GM18498 (cell line): ENCODE results near the gene AOPEP.
A peak's percentile ranks its signal among the peaks of the same experiment; 100 is the strongest.

ENCODE experiments used
- ATAC-seq: cut with Tn5 transposase; IDR thresholded peaks from one replicate; pipeline ENCODE4 v1.9.1; 2021; ENCODE audit warnings: mild to moderate bottlenecking, moderate library complexity; ENCODE audit not compliant: unreplicated experiment

AOPEP gene

DNA sequence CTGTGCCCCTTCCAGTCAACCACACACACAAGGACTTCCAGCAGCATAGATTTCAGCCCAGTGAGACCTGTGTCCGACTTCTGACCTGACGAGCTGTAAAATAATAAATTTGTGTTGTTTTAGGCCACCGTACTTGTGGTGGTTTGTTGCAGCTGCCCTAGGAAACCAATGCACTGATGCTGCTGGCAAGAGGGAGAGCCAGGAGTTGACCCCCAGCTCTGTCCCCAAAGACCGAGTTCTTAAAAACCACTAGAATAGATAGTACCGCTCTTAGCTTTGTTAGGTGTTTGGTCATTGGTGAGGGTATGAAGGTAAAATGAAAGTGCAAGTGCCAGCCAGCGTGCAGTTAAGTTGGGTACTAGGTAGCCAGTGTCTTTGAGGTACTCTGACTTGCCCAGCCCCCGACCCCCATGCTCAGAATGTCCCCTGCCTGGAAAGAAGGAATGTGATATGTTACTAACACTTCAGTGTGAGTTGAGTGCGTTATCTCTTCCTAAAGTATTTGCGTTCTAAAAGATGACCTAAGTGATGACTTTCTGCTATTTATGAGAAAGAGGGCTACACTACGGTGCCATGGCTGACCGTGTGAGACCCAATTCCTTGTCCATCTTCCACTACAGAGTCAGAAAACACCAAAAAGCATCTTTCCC is 185.6 kb downstream of the AOPEP start:
- no peak for ATAC-seq

DNA sequence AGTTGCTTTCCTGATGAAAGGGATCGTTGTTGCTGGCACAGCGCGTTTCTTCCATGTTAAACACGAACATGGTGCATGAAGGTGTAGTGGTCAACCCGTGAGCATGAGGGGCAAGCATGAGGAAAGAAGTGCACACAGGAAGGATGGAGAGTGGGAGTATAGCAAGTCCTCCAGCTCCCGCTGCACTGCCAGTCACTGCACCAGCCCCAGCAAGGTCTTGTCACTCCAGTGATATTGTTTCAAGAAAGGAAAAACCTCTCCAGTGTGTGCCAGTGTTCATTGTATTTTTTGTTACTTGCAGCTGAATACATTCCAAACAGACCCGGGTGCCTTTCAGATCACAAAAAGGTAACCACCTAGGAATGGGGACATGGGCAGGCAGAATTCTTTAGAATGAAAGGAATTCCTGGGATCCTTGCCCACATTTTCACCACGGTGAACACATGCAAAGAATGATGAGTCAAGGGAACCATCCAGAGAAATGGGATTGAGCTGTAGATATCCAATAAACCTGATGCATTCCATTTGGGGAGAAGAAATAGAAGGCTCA is 186.3 kb downstream of the AOPEP start:
- ATAC-seq, result no peak

DNA sequence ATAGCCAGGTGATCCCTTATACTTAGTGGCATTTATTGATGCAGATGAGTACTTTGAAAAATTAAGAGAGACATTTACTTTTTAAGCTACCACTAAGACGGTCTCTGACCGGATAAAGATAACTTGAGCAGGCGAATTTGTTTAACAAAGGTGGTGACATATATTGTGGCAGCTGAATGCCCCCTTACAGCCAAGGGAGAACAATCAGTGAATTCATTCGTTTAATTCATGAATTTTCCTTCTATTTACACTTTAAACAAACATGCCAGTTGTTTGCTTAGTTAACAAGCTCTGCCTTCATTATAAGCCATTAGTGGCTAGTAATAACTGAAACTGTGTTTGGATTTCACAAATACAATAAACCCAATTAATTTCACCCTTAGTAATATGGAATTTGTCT is 187.1 kb downstream of the AOPEP start:
- ATAC-seq, result no peak

DNA sequence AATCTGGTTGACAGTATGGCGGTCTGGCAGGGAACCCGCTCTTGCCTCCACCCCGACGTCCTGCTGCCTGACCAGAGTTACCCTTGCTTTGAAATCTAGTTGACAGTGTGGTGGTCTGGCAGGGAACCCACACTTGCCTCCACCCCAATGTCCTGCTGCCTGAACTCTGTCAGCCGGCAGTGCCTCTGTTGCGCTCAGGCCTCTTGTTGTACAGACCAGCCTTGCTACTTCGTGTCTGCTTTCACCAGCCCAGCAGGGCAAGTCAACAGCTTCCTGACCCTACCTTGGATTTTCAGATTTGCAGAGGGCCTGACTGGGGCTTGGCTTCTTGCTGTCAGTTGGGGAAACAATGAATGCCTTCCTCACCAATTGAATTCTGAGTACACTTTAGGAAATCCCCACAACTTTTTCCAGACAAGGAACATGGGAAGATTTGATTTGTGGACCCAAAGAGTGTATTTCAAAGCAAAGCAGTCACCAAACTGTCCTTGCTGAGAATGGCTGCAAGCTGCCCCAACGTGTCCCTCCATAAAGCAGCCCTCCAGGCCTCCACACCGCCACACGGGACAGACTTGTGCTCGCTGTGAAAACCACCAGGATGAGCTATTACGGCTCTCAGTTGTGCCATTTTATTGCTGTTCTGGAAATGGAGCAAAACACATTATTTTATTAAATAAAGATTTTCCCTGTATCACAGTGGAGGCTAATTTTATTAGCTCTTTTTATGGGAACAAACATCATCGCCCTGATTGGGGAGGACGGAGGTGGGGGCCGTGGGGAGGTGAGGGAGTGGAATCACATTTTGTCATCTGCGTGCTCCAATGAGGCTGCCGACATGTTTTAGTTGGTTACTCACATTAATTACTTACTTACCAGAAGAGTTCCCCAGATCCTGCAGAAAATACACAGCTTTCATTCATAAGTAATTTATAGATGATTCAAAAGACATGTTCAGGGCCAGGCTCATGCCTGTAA is 189.3 kb downstream of the AOPEP start:
- ATAC-seq, result no peak

DNA sequence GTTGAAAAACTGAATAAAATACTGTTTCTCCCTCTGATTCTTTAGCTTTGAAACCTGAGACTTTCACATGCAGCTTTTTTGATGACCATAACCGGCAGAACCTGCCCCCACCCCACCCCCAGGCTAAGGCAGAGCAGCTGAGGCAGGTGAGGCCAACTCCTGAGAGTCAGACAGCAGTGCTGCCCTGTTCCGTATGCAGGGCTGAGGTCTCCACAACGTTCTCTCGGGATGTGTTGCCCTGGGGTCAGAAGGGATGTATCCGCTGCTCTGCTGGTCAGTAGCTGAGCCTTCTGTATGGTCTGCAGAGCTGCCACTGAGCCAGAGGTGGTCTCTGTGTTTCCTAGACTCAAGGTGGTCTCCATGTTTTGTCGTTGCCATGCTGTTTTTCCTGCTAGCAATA is 190.5 kb downstream of the AOPEP start:
- ATAC-seq, result no peak

DNA sequence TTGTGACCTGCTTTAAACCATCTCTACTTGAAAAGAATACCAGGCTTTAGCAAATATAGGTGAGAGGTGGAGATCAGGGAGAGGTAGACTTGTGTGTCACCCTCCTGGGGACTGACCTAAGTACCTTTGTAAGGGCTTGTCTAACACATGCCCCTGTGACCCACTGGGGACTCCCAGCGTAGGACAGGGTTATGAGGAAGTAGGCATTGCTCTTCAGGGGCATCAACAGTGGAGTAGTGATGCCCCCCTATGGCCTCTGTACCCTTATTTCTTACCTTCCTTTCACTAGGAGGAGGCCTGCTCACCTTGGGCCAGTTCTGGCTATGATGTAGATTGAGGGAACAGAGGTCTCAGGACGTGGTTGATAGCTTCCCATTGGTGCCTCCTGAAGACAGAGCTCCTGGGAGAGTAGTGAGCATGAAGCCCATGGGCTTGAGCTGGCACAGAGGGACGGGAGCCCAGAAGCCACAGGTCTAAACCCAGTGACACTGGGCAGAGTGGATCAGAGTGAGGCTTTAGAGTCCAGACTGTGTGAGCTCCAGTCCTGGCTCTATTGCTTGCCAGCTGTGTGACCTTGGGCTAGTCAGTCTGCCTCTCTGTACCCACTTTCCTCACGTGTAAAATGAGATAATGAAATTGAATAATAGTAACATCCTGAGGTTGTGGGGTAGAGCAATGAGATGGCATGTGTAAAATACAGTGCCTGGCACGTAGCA is 191.7 kb downstream of the AOPEP start:
- peak; percentile 78 for ATAC-seq

DNA sequence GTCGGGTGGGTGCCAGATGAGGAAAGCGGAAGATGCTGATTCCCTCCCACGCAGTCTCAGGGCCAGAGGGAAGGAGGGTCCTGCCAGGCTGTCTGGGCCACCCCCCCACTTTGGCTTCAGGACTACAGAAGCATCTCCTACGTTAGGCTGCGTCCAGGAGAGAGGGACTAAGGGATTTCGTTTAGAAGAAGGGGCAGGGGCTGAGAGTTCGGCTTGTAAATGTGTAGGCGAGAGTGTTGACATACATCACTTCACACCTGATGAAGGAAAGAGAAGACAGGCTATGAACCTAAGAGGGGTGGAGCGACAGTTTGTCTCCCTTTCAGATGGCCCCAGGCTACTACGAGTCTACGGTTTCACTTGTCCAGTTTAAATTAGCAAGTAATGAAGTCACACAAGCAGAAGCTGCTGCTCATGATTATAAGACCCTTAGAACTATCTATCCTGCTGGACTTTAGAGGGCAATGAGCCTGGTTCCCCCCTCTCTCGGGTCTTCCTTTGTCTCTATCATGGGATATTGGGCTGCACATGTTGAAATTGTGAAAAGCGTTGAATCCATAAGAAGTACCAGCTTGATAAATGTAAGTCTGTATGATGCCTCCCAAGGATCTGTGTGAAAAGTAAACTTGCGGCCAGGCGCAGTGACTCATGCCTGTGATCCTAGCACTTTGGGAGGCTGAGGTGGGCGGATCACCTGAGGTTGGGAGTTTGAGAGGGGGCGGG is 193.0 kb downstream of the AOPEP start:
- no peak for ATAC-seq

DNA sequence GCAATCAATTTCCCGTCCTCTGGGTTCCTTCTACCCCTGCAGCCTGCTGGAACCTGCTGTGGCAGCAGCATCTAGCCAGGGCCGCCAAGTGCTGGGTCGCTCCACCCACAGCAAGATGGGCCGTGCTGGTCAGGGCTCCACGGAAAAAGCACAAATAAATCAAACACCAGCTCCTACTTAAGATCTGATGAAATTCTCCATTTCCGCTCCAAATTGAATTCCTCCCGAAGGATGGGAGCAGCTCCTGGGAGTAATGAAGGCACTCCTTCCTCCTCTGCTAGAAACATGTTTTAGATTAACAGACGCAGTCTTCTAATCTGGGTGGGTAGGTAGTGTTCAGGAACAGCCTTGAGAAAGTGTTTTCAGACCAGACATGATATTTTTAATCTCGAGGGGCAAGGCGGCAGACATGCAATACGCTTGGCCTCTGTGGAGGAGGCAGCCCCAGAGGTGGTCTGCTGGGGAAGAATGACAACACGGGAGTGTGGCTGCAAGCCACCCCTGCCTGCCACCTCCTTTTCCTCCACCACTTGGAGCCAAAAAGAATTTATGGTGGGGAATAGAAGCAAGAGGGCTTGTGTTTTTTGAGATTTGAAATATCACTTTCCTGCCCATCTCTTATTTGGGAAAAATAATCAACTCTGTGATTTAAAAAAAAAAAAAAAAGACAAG is 194.1 kb downstream of the AOPEP start:
- ATAC-seq, result no peak

DNA sequence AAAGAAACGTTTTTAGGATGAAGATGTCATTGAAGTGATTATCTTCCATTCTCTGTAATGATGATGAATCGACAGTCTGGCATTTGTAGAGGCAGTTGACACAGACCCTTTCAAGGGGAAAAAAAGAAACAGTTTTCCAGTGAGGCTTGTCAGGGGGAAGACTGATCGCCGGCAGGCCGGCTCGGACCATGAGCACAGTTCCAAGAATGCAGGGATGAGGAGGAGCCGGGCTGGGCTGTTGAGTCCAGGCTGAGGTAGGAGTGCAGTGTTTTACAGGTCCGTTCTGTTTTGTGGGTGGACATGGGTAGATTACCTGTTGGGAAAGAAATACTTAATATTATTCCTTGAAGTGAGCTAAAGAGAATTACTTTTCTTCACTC is 194.6 kb downstream of the AOPEP start:
- ATAC-seq, result no peak

DNA sequence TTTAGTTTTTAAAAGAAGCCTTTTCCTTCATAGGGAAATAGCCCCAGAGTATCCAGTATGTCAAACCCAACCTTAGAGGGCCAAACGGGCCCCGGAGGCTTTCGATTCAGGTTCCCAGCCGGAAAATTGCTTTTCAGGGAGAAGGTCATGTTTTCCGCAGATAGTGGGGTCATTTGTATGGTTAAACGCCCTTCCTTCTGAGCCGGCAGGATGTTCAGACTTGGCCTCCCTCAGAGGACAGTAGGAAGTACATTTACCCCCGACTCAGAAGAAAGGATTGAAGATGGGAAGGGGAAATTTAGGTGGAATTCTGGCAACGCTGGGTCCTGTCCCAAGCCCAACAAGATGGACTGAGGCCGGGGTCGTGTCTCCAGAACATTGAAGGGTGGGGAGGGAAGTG is 195.2 kb downstream of the AOPEP start:
- no peak for ATAC-seq

DNA sequence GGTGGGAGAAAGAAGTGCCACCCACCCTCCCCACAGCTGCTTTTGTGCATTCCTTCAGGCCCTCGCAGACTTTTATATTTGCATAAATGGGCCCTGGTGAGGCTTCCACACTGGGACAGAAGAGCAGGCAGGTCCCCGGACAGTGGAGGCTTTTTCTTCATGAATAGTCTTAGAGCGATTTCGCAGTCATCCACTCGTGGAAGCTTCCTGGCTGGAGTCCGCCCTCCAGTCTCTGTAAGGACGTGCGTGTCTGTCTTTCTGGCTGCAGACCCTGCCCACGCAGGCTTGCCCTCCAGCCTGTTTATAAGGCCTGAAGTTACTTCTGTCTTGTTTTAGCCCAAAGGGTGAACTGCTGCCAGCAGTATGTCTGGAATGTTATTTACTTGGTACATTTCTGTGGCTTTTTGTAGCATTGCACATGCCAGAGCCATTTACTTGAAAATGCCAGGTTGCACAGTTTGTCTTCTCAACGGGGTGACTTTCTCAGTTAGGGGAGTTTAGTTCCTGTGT is 195.7 kb downstream of the AOPEP start:
- no peak for ATAC-seq

DNA sequence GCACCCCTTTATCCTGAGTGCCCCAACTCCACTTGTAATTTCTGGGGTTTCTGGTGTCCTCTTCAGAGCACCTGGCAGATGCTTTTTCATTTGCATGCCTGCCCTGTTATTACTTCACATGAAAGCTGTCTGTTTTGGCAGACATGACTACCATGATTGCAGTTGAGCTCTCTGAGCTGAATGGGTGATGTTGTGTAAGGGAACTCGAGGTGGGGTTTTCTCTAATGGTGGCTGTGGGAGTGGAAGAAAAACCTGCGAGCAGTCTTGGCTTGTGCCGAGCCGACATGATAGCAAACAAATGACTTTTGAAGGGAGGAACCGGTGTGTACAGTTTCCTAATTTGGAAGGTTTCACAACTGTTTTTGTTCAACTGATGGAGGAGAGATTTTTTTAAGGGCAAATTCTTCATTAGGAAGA is 196.2 kb downstream of the AOPEP start:
- ATAC-seq, result no peak

DNA sequence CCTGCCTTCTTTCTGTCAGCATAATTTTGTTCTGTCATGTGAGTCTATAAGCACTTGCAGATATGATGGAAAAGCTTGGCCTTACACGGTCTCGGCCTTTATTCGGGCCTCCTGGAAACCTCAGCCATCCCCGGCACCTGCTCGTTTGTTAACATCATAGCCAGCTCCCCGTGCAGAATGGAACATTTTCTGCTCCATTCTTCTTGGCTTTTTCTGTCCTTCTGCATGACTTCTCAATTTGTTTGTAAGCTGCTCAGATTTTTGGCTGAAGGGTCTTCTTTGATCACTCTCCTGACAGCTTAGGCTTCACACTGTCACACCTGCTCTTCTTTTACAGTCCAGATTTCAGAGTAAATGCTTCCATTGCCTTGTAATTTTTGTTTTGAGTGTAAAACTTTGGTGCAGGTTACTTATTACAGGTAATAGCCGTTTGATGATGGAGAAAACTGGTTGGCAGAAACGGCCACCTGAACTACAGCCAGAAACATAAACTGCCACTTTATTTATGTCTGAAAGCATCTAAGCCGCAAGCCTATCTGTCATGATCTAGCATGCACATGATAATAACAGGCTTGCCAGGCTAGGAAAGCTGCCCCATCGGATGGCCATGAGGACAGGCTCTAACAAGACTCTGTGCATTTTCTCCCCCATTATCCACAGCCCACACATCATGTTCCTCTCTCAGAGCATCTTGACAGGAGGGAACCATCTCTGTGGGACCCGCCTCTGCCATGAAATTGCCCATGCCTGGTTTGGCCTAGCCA is 197.0 kb downstream of the AOPEP start:
- ATAC-seq, result no peak

DNA sequence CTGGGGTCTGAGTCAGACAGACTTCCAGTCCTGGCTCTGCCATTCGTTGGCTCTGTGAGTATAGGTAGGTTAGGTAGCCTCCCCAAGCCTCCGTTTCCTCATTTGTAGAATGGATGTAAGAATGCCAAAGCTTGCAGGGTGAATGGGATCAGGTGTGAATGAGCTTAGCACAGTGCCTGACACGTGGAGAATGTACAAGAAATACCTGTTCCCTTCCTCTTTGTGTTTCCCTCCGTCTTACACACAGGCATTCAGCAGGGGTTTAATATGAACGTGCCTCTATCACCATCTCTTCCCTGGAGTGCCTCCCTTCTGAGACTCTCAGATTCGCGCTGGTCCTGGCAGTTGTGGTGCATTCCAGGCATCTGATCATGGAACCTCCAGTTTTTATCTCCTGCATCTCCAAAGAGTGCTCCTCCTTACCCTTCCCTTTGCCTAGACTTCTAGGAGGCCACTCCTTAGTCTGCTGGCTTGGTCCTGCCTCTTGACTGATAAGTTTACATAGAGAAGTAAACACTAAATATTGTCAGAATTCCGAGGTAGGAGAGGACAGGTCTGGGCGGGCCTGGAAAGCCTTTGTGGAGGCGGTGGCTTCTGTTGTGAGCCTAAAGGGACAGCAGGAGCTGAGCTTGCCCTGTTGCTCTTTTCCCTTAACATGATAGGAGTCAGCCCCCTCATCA is 199.4 kb downstream of the AOPEP start:
- no peak for ATAC-seq

DNA sequence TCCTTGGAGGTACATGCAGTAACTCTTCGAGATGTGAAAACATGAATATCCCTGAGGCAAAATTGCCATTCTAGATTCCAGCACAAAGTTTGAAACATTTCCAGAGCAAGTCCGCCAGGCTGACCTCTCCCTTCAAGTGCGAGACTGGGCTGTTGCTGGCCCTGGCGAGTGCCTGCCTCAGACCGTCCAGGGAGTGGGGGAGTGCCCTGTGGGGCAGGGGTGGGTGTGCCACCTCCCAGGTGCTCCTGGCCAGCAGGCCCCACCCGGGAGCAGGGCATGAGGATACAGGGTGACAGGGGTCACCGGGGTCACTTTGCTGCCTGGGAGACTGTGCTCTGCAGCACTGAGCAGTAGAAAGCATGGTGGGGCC is 199.9 kb downstream of the AOPEP start:
- no peak for ATAC-seq

DNA sequence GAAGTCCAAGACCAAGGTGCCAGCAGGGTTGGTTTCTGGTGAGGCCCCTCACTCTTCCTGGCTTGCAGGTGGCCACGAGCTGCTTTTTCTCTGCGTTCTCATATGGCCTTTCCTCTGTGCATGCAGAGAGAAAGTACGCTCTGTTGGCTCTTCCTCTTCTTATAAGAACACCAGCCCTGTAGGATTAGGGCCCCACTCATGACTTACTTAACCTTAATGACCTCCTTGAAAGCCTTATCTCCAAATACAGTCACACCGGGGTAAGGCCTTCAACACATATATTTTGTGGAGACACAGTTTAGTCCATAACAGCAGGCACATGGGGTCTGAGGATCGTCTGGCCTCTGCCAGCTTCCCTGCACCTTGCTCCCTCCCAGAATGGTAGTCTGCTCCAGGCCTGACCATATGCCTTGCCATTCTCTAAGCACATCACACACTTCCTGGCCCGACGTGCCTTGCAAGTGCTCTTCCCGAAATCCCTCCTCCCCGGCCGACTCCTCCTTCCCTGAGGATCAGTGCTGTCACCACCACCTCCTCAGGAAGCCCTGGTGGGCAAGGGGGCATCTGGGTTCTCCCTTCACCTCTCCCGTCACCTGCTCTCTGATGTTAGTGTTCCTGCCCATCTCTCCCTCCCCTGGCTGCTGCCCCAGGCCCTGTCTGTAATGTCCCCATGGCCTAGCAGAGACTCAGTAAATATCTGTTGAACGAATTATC is 200.7 kb downstream of the AOPEP start:
- no peak for ATAC-seq

DNA sequence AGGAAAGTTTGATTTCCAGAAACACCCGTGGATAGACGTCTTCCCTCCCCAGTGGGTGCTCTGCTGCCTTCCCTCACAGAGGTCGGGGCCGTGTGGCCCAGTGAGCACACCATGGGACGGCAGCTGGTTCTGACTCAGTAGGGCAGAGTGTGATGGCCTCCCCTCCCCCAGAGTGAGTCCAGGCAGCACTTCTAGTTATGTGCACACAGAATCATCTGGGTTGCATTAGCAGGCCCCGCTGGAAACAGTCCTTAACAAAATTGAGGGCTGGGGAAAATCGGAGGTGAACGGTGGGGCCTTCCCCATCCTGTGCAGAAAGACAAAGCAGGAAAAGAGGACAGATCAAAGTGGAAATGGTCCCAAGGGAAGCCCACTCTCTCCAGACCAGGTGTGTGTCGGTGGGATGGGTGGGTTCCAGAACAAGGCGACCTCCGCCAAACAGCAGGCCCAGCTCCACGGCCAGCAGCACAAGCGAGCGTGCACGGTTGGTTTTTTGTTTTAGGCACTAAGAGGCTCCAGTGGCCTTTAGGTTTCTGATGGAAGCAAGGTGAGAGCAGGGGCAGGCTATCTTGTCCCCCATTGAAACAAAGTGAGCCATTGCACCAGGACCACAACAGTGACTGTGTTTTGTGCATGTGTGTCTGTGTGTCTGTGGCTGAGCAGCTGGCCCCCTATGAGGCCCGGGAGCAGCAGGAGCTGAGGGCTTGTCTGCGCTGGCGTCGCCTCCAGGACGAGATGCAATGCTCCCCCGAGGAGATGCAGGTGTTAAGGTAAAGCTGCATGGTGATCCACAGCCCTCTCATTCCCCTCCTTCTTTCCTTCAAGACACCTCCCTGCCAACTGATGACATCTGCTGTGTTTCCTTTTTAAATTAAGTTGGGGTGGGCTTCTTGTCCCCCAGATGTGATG is 201.5 kb downstream of the AOPEP start:
- no peak for ATAC-seq
